SU-DHL-6 (cell line): Measurements from ENCODE around the gene LEPROT.

ENCODE experiments used
- CTCF ChIP-seq: fragments of 200-600 bp; sonication (generic); IDR thresholded peaks from one replicate; pipeline ENCODE4 v1.5.1; 2017; ENCODE audit warnings: antibody characterized with exemption, mild to moderate bottlenecking, low read length, moderate library complexity; ENCODE audit not compliant: insufficient read depth, poor library complexity, severe bottlenecking
- EZH2phosphoT487 ChIP-seq: fragments of 200-600 bp; sonication (generic), shearing (Covaris generic); conservative IDR thresholded peaks from 2 replicates; pipeline ENCODE4 v1.6.1; 2018; ENCODE audit warnings: mild to moderate bottlenecking, antibody characterized with exemption, low read length, moderate library complexity, mixed read lengths

GRCh38 chr1:65416767-65417166 lies 3.7 kb upstream of the LEPROT start:
- no peak for TF ChIP-seq CTCF
- no peak for TF ChIP-seq EZH2phosphoT487
